Myocyte (in vitro differentiated cells): ENCODE results near the gene DTNBP1. TPM values are rescaled to one million over a fixed set of nuclear protein-coding genes. Genes with fewer than 3 reads are reported as not detected.
A peak's percentile ranks its signal among the peaks of the same experiment; 100 is the strongest.

Source experiments
- DNase-seq: peaks from one replicate; pipeline ENCODE4 v3.0.0-alpha.2; 2012; ENCODE audit warnings: low read depth
- total RNA-seq: library from RNA; depleted of rRNA; stranded (reverse); fragments of >200 nt; gene quantifications from 2 replicates; pipeline ENCODE4 v1.2.3, GENCODE V29; 2014

Gene DTNBP1
- total RNA-seq, 1 donor from 2014 or later, result 4.3 TPM

DNA sequence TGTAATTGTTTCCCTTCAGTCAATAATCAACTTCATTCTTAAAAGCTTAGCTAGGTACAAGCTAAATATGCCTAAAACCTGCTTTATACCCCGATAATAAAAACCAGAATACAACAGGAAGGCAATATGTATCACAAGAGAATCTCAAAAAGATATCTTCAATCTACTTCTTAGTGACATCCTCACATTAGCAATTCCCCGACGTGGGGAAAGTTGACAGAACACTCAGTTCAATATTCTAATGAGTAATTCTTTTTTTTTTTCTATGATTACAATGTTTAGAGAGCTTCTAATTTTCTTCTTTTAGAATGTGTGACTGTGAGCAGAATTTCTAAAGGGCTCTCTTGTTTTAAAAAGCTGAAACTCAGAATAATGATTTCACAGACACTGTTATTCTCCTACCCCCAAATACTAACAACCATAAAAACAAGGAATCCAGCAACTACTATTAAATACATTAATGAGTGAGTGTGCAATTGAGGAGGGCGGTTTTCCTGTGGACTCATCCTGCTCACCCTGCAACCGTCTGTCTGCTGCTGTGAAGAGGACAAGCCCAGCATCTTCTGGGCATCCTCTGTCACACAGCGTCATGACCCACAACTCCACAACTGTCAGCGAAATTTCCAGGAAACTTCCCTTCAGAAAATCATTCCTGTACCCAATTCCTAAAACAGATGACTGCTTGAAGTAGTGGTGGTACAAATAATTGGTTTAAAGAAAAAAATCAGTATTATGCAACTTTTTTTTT lies 68.1 kb downstream of the DTNBP1 start:
- DNase-seq, result no peak

DNA sequence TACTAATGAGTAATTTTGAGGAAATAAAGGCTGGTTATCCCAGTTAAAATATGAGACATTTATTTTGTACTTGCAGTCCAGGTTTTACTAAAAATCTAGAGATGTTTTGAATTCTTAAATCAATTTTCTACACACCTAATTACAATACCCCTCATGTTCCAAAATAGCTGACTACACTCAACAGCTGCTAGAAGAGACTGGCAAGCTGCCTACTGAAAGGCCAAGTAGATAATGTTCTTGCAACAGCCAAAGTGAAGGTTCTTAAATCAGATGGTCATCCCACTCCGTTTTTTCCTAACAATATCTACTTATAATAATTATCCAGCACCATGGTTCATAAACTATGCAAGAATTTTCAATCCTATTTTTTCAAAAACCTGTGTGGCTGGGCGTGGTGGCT lies 69.0 kb downstream of the DTNBP1 start:
- peak; percentile 86 for DNase-seq

DNA sequence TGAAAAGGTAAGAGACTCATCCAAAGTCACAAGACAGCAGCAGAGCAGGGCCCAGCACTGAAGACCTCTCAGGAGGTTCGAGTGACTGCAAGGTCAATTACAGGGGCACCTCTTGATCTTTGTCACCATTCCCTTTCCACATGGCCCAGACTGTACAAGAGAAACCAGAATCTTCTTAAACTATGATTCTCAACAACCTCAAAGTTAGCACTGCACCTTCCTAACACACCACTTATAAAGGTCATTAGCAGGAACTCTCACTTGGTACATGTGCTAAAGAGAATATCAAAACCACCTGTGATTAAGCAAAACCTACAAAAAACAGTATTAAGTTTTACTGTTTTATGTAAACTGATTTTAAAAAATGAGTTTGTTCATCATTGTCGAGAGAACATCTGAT lies 70.2 kb downstream of the DTNBP1 start:
- DNase-seq, result no peak

- DNase-seq, result peak; percentile 77
These were observed 73.7 kb downstream of the DTNBP1 start for GRCh38 chr6:15588971-15589634.

- no peak for DNase-seq
These were observed 76.3 kb downstream of the DTNBP1 start for GRCh38 chr6:15586503-15586902.

DNA sequence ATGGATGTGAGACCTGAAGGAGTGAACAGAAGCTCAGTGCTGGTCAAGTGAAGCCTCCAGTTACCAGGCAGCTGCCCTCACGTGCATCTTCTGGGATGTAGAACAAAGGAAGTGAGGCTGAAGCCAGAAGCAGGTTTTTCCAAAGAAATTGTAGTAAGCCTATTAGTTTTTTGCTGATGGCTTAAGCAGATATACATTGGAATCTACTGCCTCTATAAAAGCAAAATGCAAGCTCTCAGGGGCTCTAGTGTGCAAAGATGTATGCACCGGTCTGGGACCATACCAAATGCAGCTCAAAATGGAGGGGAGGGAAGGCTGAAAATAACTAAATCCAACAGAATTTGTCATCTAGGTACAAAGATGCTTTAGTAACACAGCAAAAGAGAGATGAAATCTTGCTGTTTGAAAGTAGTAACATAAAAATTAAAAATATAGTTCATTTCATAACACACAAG lies 77.0 kb downstream of the DTNBP1 start:
- DNase-seq, result no peak

GRCh38 chr6:15582499-15582898 lies 80.3 kb downstream of the DTNBP1 start:
- DNase-seq, result no peak

DNA sequence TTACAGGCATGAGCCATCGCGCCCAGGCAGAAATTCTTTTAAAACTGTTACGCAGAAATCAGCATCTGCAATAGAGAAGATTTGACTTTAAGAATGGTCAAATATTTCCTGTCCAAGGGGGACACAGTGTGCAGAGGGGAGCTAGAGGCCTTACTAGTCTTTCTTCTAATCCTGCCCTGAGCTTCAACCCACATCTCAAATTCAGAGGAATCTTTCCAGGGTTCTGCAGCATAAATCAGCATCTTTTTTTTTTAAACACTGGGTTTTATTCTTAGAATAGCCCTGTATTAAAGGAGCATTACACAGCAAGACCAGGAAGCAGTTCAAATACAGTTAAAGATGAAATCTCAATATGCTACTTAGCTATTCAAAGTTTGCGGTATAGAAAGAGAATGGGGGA lies 81.1 kb downstream of the DTNBP1 start:
- no peak for DNase-seq

- DNase-seq, result no peak
These were observed 82.5 kb downstream of the DTNBP1 start for GRCh38 chr6:15580326-15580725.

DNA sequence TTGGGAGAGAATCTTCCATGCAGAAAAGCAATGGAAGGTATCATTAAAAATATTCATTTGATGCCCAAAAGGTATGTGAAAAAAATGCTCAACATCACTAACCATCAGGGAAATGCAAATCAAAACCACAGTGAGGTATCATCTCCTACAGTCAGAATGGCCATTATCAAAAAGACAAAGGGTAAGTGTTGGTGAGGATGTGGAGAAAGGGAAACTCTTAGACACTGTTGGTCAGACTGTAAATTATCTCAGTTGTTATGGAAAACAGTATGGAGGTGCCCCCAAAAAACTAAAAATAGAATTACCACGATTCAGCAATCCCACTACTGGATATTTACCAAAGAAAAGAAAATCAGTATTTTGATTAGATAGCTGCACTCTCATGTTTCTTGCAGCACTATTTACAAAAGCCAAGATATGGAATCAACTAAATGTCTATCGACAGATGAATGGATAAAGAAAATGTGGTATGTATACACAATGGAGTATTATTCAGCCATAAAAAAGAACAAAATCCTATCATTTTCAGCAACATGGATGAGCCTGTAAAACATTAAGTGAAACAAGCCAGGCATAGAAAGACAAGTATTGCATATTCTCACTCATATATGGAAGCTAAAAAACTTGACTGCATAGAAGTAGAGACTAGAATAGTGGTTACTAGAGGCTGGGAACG lies 84.0 kb downstream of the DTNBP1 start:
- DNase-seq, result no peak

DNA sequence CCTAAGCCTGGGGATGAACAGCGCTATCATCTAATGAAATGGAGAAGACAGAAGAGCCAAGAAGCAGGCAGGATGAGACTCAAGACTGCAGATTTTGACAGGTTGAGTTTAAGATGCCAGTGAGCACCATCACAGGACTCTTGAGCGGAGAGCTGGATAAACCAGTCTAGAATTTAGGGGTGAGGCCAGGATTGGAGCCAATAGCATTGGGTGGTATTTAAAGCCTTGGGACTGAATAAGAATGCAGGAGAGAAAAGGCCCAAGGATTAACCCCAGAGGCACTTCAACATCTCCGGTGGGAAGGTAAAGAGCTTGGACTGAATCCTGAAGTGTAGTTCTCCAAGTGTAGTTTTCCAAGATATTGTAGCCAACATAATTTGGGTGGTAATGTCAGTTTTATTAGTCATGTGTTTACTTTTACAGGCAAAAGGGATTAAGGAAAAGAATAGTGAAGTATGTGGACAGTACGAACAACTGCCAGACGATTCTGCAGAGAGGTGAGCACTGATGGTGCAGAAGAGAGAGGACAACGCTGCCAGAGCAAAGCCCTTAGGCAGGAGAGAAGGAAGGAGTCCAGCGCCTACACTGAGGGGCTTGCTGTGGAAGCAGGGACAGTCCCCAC lies 85.2 kb downstream of the DTNBP1 start:
- DNase-seq, result no peak

DNA sequence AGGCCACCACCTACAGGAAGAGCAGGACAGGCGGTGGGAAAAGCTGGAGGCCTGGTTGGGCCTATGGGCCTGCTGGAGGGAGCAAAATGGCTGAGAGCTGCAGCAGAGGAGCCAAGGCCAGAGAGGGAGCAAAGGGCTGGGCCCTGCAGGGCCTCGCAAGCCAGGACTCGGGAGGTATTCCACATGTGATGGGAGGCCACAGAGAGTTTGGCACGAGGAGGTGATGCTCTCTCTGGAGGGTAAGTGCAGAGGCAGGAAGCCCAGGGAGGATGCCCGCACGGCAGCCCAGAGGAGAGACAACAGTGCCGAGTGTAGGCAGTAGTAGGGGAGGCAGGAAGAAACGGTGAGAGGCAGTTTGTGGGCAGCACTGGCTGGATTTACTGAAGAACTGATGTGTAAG lies 85.7 kb downstream of the DTNBP1 start:
- DNase-seq, result no peak

GRCh38 chr6:15575357-15576033 lies 87.3 kb downstream of the DTNBP1 start:
- DNase-seq, result no peak

DNA sequence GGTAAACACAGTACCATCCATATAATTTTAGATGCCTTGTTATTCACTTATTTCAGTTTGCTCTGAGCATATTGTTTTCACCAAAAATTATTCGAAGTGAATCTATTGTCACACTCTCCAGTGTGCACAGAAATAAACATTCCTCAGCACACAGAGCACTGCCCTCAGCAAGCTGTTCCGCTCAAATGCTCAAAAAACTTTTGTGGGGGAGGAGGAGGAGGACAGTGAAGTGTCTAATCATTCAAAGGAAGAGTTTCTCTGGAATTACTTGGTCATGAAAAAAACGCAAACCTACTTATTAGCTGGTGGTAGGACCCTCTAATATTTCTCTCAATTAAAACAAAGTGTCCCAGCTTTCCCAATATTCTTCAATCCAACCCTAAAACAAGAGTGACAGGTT lies 88.3 kb downstream of the DTNBP1 start:
- no peak for DNase-seq

DNA sequence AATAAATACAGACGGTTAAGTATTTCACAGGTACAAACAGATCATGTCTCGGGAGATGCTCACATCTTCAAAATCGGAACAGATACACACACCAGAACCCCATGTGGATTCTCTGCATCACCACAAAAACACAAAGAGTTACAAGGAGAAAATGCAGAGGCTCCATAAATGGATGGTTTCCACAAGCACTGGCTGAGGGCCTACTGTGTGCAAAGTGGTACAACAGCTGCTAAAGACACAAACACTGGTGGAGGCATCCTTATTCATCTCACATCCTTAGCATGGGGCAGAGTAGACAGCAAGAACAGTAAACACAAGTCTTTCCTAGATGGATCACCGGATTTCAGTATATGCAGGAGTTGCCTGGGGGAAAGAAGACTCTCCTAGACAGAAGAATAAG lies 88.8 kb downstream of the DTNBP1 start:
- no peak for DNase-seq

GRCh38 chr6:15573384-15573783 lies 89.4 kb downstream of the DTNBP1 start:
- no peak for DNase-seq

GRCh38 chr6:15572296-15573016 lies 90.4 kb downstream of the DTNBP1 start:
- no peak for DNase-seq

DNA sequence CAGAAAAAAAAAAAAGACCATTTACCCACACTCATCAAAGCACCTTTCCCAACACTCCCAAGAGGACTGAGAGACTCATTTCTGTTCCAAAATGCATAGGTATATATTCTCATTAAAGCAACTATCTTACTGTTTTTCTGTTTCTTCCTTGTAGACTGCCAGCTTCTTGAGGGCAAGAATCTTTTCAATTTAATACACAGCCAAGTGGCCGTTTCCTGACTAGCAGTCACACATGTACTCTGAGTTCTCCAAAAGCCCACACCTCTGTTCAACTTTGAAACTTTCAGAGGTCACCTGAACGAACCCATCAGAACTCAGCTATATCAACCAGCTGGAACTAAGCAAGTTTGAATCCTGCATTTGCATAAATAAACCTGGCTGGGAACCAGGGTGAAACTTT lies 92.7 kb downstream of the DTNBP1 start:
- DNase-seq, result no peak

DNA sequence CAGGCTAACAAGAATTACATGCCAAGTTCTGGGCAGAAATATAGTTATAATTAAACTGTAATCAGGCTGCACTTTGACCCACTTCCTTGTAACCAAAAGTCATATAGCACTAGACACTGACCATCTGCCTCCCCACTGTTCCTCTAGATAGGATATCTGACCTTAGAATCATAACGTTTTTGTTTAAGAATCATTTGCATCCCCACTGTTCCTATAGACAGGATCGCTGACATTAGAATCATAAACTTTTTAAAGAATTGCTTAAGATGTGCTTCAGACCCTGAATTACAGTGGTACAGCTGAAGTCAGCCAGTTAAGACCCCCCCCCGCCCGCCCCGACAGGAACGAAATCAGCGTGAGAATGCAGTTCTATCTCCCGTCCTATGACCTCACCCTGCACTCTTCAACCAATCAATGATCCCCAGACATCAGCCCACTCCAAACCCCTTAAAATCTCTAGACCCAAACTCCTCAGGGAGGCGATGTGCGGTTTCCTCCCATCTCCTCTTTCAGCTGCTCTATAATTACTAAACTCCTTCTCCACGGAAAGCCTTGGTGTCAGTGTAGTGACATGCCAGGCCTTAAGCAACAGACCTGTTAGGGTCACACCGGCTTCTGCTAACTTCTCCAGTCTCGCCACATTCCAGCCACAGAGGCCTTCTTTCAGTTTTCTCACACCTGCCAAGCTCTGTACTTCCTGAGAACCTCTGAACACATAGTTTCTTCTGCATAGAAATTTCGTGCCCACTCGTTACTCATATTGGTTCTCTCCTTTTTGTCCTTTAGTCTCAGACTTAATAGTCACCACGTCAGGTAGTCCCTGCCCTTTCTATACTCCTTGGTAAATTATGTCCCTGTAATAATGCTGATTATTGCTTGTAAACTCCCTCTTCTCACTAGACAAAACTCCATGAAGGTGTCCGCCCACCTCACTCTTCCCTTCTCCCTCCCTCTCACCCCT lies 93.5 kb downstream of the DTNBP1 start:
- DNase-seq, result no peak
